ENCODE results near the gene CST7. TPM values are rescaled to one million over a fixed set of nuclear protein-coding genes. Genes with fewer than 3 reads are reported as not detected.

Gene CST7
- total RNA-seq, 1 experiment from 2014 or later: not detected

DNA sequence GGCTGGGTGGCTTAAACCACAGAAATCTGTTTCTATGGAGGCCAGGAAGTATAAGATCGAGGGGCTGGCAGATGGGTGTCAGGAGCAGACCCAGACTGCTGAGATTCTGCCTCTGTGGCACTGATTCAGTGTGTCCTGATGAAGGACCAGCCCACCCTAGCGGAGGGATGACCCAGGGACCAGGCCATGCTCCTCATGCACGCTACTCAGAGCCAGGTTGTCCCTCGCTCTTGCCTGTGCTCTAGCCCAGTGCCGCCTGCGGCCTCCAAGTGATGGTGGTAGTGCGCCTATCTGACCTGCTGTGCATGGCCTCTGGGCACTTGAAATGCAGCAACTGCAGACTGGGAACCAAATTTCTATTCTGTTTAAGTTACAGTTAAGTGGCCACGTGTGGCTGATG lies 56.6 kb downstream of the CST7 start (continued):
- TF ChIP-seq, protein P1, sequence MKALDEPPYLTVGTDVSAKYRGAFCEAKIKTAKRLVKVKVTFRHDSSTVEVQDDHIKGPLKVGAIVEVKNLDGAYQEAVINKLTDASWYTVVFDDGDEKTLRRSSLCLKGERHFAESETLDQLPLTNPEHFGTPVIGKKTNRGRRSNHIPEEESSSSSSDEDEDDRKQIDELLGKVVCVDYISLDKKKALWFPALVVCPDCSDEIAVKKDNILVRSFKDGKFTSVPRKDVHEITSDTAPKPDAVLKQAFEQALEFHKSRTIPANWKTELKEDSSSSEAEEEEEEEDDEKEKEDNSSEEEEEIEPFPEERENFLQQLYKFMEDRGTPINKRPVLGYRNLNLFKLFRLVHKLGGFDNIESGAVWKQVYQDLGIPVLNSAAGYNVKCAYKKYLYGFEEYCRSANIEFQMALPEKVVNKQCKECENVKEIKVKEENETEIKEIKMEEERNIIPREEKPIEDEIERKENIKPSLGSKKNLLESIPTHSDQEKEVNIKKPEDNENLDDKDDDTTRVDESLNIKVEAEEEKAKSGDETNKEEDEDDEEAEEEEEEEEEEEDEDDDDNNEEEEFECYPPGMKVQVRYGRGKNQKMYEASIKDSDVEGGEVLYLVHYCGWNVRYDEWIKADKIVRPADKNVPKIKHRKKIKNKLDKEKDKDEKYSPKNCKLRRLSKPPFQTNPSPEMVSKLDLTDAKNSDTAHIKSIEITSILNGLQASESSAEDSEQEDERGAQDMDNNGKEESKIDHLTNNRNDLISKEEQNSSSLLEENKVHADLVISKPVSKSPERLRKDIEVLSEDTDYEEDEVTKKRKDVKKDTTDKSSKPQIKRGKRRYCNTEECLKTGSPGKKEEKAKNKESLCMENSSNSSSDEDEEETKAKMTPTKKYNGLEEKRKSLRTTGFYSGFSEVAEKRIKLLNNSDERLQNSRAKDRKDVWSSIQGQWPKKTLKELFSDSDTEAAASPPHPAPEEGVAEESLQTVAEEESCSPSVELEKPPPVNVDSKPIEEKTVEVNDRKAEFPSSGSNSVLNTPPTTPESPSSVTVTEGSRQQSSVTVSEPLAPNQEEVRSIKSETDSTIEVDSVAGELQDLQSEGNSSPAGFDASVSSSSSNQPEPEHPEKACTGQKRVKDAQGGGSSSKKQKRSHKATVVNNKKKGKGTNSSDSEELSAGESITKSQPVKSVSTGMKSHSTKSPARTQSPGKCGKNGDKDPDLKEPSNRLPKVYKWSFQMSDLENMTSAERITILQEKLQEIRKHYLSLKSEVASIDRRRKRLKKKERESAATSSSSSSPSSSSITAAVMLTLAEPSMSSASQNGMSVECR (CRISPR knock-in tag; IDR thresholded peaks at IDR 0.05; ENCODE audit: borderline replicate concordance): no peak
- no peak for TF ChIP-seq PRRX2 (CRISPR knock-in tag; IDR thresholded peaks at IDR 0.05)
- TF ChIP-seq, protein P2, sequence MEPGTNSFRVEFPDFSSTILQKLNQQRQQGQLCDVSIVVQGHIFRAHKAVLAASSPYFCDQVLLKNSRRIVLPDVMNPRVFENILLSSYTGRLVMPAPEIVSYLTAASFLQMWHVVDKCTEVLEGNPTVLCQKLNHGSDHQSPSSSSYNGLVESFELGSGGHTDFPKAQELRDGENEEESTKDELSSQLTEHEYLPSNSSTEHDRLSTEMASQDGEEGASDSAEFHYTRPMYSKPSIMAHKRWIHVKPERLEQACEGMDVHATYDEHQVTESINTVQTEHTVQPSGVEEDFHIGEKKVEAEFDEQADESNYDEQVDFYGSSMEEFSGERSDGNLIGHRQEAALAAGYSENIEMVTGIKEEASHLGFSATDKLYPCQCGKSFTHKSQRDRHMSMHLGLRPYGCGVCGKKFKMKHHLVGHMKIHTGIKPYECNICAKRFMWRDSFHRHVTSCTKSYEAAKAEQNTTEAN (CRISPR knock-in tag; IDR thresholded peaks at IDR 0.05): no peak
- no peak for TF ChIP-seq ZNF232 (CRISPR knock-in tag; IDR thresholded peaks at IDR 0.05)
- no peak for TF ChIP-seq MXD4 (CRISPR knock-in tag; IDR thresholded peaks at IDR 0.05; ENCODE audit: borderline replicate concordance)
- TF ChIP-seq FOXK1 (CRISPR knock-in tag; IDR thresholded peaks at IDR 0.05): no peak
- TF ChIP-seq TCF7 (CRISPR knock-in tag; IDR thresholded peaks at IDR 0.05; ENCODE audit: low read depth): no peak
- TF ChIP-seq, protein P3, sequence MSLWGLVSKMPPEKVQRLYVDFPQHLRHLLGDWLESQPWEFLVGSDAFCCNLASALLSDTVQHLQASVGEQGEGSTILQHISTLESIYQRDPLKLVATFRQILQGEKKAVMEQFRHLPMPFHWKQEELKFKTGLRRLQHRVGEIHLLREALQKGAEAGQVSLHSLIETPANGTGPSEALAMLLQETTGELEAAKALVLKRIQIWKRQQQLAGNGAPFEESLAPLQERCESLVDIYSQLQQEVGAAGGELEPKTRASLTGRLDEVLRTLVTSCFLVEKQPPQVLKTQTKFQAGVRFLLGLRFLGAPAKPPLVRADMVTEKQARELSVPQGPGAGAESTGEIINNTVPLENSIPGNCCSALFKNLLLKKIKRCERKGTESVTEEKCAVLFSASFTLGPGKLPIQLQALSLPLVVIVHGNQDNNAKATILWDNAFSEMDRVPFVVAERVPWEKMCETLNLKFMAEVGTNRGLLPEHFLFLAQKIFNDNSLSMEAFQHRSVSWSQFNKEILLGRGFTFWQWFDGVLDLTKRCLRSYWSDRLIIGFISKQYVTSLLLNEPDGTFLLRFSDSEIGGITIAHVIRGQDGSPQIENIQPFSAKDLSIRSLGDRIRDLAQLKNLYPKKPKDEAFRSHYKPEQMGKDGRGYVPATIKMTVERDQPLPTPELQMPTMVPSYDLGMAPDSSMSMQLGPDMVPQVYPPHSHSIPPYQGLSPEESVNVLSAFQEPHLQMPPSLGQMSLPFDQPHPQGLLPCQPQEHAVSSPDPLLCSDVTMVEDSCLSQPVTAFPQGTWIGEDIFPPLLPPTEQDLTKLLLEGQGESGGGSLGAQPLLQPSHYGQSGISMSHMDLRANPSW (CRISPR knock-in tag; conservative IDR thresholded peaks at IDR 0.05; ENCODE audit: low read depth): no peak
- TF ChIP-seq, protein P4, sequence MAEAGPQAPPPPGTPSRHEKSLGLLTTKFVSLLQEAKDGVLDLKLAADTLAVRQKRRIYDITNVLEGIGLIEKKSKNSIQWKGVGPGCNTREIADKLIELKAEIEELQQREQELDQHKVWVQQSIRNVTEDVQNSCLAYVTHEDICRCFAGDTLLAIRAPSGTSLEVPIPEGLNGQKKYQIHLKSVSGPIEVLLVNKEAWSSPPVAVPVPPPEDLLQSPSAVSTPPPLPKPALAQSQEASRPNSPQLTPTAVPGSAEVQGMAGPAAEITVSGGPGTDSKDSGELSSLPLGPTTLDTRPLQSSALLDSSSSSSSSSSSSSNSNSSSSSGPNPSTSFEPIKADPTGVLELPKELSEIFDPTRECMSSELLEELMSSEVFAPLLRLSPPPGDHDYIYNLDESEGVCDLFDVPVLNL (CRISPR knock-in tag; IDR thresholded peaks at IDR 0.05; ENCODE audit: borderline replicate concordance, low read depth): no peak
- TF ChIP-seq, protein P5, sequence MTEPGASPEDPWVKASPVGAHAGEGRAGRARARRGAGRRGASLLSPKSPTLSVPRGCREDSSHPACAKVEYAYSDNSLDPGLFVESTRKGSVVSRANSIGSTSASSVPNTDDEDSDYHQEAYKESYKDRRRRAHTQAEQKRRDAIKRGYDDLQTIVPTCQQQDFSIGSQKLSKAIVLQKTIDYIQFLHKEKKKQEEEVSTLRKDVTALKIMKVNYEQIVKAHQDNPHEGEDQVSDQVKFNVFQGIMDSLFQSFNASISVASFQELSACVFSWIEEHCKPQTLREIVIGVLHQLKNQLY (CRISPR knock-in tag; IDR thresholded peaks at IDR 0.05): no peak
- TF ChIP-seq JAZF1 (CRISPR knock-in tag; IDR thresholded peaks at IDR 0.05): no peak

DNA sequence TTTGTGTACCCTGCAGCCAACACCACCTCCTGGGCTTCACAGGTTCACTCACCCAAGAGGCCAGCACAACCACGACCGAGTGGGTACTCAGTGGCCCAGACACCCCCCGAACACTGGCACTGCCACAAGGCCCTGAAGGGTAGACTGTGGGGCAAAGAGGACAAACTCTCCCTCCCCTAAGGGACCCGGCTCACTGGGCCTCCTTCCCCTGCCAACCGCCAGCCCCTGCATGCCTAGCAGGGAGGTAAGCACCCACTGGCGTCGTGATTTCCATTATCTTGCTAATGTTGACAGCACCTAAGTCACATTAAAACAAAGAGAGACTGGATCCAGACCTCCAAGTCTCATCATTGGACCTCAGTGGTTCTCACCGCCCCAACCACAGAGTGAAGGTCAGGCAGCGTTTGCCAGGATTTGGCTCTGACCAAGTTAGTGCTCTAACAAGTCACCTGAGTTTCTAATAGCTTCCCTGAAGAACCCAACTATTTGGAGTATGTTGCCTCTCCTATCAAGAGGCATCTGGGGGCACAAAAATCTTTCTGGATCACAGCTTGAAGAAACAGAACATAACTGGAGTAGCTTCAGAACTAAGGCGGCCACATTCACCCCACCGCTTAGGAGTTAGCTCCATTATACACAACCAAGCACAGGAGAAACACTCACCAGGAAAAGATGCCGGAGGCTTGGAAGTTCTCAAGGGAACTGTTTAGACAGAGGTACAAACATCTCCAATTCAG lies 57.5 kb downstream of the CST7 start:
- no peak overlapping the region for H3K27ac Mint-ChIP-seq
- CTCF ChIA-PET: no interaction called here
- no peak overlapping the region for H3K4me3 Mint-ChIP-seq
- DNase-seq (ENCODE audit: low spot score): no peak
- H3K27me3 Mint-ChIP-seq (ENCODE audit: low read depth): peaks cover 4% of the 10 kb centered on the region; the same call in 1 of the 2 replicates
- H3K9me3 Mint-ChIP-seq: peaks cover 8% of the 10 kb centered on the region
- ATAC-seq: no peak
- H3K36me3 Mint-ChIP-seq: no peaks in the 10 kb centered on the region
- H3K4me1 Mint-ChIP-seq: no peaks in the 10 kb centered on the region
- POLR2A ChIA-PET: no interaction called here
- TF ChIP-seq, protein P6, sequence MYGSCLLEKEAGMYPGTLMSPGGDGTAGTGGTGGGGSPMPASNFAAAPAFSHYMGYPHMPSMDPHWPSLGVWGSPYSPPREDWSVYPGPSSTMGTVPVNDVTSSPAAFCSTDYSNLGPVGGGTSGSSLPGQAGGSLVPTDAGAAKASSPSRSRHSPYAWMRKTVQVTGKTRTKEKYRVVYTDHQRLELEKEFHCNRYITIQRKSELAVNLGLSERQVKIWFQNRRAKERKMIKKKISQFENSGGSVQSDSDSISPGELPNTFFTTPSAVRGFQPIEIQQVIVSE (CRISPR knock-in tag; IDR thresholded peaks at IDR 0.05; ENCODE audit: borderline replicate concordance): no peak
- TF ChIP-seq, protein P7, sequence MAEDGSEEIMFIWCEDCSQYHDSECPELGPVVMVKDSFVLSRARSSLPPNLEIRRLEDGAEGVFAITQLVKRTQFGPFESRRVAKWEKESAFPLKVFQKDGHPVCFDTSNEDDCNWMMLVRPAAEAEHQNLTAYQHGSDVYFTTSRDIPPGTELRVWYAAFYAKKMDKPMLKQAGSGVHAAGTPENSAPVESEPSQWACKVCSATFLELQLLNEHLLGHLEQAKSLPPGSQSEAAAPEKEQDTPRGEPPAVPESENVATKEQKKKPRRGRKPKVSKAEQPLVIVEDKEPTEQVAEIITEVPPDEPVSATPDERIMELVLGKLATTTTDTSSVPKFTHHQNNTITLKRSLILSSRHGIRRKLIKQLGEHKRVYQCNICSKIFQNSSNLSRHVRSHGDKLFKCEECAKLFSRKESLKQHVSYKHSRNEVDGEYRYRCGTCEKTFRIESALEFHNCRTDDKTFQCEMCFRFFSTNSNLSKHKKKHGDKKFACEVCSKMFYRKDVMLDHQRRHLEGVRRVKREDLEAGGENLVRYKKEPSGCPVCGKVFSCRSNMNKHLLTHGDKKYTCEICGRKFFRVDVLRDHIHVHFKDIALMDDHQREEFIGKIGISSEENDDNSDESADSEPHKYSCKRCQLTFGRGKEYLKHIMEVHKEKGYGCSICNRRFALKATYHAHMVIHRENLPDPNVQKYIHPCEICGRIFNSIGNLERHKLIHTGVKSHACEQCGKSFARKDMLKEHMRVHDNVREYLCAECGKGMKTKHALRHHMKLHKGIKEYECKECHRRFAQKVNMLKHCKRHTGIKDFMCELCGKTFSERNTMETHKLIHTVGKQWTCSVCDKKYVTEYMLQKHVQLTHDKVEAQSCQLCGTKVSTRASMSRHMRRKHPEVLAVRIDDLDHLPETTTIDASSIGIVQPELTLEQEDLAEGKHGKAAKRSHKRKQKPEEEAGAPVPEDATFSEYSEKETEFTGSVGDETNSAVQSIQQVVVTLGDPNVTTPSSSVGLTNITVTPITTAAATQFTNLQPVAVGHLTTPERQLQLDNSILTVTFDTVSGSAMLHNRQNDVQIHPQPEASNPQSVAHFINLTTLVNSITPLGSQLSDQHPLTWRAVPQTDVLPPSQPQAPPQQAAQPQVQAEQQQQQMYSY (CRISPR knock-in tag; IDR thresholded peaks at IDR 0.05): no peak
- no peak for TF ChIP-seq FOXK1 (CRISPR knock-in tag; IDR thresholded peaks at IDR 0.05)
- TF ChIP-seq, protein P8, sequence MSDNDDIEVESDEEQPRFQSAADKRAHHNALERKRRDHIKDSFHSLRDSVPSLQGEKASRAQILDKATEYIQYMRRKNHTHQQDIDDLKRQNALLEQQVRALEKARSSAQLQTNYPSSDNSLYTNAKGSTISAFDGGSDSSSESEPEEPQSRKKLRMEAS (CRISPR knock-in tag; IDR thresholded peaks at IDR 0.05): no peak
- no peak for TF ChIP-seq MYBL2 (CRISPR knock-in tag; IDR thresholded peaks at IDR 0.05)
- TF ChIP-seq RORB (CRISPR knock-in tag; IDR thresholded peaks at IDR 0.05): no peak
- TF ChIP-seq ZNF416 (CRISPR knock-in tag; IDR thresholded peaks at IDR 0.05): no peak
- TF ChIP-seq, protein P4 (CRISPR knock-in tag; IDR thresholded peaks at IDR 0.05; ENCODE audit: borderline replicate concordance, low read depth): no peak
